Inflammatory macrophage treated with lipopolysaccharide for 1 hour (primary cell): Measurements from ENCODE around the gene DENND2A.
"Not testable (repeated sequence)": the region's sequence is repeated elsewhere in the genome, so short reads cannot be mapped to it uniquely, and the experiment has no call there.

ENCODE experiments used
- DNase-seq, 2 donors: peaks; one replicate each; pipeline ENCODE4 v3.0.0-alpha.2; 2020 to 2022

The DENND2A gene

DNA sequence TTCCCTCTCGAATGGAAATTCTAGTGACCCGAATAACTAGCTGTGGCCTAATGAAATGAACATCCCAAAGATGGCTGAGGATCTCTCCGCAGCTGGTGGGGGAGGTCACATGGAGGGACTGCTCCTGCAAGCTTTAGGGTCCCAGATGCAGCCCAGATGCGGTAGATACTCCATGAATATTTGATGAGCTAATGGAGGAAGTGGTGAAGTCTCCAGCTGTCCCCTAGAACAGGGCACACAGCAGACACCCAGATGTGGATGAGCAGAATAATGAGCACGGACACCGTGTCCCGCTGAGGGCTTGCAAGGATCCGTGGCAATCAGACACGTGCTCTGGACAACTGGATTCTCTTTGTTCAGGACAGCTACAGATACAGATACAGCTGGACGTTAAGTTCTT lies 59.2 kb downstream of the DENND2A start:
- DNase-seq: no peak

DNA sequence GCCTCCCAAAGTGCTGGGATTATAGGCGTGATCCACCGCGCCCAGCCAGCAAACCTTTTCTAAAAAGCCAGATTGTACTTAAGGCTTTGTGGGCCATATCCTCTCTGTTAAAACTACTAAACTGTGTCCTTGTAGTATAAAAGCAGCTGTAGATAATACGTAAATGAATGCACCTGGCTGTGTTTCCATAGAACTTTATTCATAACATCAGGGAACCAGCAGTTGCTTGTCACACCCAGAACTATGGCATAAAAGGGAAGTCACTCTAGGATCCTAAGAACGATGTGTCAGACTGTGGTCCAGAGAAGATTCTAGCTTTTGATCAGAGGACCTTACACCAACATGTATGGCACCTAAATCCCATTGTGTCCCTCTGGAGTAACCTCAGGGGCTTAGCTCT lies 63.0 kb downstream of the DENND2A start:
- DNase-seq: no peak

DNA sequence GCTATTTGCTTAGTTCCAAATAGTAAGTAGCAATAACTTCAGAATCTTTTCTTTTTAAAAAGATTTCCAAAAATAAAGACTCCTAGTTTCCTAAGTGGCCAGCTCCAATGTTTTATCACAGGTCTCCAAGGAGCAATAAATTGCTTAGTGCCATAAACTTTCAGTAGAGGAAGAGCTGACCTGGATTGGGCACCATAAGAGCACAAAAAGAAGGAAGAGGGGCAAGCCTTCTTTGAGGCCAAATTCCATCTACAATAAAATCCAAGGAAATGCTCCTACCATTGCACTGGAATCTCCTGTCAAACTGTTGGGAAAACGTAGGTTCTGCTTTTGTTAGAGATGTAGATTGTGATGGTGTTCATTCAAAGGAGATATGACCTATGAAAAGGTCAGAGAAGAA lies 64.0 kb downstream of the DENND2A start:
- no peak for DNase-seq

DNA sequence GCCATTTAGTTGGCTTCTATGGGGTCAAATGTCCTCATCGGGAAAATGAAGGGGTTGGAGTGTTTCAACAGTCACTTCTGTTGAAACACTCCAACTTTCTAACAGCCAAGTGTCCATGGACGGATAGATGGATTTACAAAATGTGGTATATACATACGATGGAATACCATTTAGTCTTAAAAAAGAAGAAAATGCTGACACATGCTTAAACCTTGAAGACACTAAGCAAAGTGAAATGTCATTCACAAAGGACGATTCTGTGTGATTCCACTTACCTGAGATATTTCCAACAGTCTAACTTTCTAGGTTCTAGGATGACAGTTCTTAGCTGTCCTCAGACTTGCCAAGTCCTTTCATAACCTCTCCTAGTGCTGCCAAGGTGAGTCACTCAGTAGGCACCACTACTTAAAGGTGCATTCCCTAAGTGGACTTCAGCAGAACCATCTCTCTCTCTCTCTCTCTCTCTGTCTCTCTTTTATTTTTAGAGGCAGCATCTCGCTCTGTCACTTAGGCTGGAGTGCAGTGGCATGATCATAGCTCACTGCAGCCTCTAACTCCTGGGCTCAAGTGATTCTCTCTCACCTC lies 69.0 kb downstream of the DENND2A start:
- no peak for DNase-seq

DNA sequence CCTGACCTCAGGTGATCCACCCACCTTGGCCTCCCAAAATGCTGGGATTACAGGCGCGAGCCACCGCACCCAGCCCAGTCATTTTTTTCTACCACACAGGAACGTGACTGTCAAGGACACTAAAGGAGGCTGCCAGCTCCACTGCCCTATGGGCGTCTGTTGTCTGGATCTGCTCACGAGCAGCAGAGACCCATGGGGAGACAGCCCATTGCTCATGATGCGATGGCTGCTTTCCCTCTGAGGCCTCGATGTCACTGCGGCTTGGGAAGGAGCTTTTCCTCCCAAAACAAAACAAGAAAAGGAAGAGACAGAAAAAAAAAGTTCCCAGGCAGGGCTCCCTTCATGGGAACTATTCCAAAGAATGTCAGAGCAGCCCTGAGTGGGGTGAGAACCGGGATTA lies 70.5 kb downstream of the DENND2A start:
- no peak for DNase-seq

DNA sequence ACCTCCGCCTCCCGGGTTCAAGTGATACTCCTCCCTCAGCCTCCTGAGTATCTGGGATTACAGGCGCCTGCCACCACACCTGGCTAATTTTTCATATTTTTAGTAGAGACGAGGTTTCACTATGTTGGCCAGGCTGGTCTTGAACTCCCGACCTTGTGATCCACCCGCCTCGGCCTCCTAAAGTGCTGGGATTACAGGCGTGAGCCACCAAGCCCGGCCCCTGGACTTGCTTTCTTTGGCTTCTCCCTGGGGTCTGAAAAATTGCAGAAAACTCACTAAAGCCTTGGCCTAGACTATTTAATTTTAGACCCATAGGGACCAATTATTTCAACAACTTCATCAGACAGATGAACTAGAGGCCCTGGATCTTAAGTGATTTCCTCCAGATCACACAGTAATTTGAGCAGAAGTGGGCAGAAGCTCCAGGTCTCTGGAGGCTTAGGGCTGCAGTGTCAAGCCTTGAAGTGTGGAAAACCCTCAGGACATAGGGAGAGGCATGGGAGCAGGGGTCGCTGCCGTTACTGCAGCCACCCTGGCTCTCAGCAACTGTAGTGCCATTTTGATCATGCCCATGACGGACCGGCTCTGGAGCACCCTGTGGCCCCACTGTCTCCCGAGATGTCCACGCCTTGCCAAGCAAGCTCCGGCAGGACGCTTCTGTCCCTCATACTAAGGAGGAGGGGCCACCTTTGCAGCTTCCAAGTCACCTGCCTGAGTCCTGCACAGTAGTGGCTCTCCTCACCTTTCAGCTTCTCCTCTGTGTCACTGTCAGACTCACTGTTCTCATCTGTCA lies 72.4 kb downstream of the DENND2A start:
- no peak for DNase-seq

DNA sequence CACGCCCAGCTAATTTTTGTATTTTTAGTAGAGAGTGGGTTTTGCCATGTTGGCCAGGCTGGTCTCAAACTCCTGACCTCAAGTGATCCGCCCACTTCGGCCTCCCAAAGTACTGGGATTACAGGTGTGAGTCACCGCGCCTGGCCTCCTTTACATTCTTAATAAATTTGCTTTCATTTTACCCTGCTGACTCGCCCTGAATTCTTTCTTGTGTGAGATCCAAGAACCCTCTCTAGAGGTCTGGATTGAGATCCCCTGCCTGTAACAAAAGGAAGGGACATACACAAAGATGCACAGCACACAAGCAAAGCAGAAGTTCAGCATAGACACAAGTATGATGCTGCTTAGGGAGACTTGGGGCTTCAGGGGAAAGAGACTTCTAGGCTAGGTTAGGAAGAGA lies 74.4 kb downstream of the DENND2A start:
- not testable (repeated sequence) for DNase-seq

DNA sequence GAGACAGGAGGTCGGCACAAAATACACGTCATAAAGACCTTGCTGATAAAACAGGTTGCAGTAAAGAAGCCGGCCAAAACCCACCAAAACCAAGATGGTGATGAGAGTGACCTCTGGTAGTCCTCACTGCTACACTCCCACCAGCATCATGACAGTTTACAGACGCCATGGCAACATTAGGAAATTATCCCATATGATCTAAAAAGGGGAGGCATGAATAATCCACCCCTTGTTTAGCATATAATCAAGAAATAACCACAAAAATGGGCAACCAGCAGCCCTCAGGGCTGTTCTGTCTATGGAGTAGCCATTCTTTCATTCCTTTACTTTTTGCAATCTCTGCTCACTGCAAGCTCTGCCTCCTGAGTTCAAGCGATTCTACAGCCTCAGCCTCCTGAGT lies 74.9 kb downstream of the DENND2A start:
- not testable (repeated sequence) for DNase-seq

DNA sequence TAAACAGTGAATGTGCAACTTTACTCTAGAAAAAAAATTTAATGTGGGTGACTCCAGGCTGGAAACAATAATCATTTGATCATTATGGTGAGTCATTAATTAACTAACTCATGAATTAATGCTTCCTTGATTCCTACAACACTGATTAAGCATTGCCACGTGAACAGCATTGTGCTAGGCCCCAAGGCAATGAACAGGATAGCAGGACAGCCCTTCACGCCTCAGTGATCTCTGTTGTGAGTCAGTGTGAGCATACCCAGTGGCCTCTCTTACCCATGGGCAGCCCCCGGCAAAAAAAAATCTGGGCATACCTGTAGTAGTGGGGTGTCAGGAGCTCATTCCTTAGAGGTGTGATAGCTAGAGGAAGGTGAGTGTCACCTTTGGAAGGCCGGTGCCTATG lies 76.0 kb downstream of the DENND2A start:
- DNase-seq: no peak

DNA sequence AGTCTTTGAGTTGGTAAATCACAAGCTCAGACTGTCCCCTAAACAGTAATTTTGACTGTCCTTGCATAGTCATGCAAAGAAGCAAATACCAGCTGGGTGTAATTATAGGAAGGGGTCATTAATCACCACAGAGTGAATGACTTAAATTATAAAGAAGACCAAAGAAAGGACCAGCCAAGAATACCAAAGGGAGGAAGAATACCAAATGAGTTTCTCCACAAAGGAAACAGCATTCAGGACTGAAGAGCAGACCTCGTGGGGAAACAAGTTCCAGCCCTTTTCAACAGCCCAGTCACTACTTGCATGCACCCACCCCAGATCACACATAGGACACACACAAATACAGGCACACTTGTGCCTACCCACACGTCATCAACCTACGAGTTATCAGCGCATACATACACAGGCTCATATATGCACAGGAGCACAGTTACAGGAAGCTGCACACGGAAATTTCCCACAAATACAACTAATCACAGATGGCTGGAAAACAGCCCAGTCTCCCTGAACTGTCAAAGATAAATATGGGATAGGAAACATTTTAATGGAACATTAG lies 77.6 kb downstream of the DENND2A start:
- no peak for DNase-seq

DNA sequence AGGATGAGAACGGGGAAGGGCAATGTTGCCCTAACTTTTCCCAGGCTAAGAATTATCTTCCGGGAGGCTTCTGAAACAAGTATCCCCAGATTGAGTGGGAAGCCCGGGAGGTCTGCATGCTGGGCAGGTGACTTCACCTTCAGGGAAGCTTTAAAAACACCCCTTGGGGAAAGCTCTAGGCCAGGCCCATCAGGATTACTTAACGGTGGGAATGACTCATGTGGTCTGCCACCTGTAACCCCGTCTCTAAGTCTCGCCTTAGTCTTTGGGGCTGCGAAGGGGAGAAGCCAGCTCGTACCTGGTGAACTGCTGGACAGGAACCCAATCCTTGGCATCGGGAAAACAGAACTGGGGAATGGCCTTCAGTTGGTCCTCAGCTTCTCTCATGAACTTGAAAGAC lies 81.2 kb downstream of the DENND2A start:
- DNase-seq: no peak

DNA sequence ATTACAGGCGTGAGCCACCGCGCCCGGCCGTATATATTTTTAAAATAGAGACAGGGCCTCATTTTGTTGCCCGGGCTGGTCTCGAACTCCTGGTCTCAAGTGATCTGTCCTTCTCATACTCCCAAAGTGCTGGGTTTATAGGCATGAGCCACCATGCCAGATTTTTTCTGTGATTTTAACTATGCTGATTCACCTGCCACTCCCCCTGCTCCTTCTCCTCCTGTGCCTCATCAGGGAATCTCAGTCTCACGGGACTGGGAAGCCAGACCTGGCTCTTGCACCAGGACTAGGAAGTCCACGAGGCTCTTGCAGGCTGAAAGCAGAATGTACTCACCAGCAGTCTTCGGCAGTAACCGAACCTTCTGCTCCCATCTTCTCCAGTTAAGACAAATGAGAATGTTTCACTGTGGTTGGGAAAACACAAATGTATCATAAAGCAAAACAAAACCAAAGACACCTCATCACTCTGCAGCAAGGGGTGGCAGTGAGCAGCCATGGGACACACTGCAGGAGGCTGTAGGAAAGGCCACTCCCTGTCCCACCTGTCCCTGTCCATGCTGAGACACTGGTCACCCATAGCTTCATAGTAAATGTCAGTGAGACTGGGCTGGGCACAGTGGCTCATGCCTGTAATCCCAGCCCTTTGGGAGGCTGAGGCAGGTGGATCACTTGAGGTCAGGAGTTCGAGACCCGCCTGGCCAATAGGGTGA lies 82.6 kb downstream of the DENND2A start:
- no peak for DNase-seq

DNA sequence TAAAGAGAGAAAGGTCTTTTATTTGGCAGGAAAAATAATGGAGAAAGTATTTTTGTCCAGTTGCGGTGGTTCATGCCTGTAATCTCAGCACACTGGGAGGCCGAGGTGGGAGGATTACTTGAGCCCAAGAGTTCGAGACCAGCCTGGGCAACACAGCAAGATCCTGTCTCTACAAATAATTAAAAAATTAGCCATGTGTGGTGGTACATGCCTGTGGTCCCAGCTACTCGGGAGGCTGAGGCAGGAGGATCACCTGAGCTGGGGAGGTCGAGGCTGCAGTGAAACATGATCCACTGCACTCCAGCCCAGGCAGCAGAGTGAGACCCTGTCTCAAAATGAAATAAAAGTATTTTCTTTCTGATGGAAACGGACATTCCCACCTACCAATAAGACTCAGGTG lies 83.5 kb downstream of the DENND2A start:
- no peak for DNase-seq

DNA sequence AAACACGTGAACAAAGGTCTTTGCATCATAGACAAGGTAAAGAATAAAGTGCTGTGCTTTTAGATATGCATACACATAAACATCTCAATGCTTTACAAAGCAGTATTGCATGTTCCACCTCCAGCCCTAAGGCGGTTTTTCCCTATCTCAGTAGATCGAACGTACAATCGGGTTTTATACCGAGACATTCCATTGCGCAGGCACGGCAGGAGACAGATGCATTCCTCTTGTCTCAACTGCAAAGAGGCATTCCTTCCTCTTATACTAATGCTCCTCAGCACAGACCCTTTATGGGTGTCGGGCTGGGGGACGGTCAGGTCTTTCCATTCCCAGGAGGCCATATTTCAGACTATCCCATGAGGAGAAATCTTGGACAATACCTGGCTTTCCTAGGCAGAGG lies 87.4 kb downstream of the DENND2A start:
- not testable (repeated sequence) for DNase-seq

DNA sequence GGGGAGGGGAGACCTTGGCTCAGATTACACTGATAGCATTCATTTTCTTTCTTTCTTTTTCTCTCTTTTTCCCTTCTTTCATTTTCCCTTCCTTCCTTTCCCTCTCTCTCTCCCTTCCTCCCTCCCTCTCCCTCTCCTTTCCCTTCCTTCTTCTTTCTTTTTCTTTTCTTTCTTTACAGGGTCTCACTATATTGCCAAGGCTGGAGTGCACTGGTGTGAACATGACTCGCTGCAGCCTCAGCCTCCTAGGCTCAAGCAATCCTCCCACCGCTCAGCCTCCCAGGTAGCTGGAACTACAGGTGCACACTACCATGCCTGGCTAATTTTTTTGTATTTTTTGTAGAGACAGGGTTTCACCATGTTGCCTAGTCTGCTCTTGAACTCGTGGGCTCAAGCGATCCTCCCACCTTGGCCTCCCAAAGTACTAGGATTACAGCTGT lies 88.4 kb downstream of the DENND2A start:
- no peak for DNase-seq

DNA sequence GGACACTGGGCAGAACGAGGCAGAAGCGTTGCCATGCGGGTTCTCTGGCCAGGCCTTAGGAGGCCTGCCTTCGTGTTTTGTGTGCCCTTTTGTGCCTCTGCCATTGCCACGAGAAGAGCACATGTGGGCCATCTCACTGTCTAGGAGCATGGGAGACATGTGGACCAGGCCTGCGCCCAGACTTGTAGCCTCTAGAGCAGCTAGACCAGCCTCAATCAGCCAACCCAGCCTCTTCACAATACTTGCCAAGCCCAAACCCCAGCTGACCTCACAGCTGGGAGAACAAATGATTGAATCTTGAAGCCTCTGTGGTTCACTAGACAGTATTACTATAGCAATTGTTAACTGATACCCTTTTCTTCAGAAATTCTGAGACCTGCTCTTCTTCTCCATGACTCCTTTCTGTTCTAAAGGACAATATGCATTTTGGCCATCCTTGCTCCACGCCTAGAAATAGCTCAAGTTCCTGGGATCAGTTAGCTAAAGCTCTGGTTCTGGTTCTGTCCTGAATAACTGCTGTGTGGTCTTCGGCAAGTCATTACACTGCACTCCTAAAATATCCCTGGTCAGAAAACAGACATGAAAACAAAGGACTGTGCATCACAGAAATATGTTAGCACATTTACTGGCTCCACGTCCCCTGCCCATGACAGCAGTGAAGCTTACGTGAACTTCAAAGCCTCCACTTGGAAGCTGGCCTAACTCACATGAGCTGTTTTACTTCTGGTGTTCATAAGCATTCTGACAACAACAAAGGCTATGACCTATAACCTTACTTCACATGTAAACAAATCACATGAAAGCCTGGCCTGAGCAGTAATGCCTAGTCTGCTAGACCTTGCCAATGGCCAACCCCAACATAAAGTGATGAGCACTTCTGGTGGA lies 89.0 kb downstream of the DENND2A start:
- no peak for DNase-seq

DNA sequence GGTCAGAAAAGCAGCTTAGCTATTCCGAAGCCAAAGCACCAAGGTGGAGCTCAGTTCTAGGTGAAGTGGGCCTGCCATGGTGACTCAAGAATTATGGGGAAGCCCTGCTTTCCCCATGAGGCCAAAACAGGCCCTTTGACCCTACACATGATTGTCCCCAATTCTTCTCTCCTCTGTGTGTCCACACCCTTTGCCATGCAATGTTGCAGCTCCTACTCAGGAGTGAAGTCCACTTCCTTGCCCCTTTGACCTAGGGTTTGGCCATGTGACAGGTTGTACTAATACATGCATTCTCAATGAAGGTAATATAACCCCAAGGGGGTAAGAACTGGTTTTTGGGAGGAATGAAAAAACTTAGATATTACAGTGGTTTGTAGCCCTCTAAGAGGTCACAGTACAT lies 93.7 kb downstream of the DENND2A start:
- no peak for DNase-seq

DNA sequence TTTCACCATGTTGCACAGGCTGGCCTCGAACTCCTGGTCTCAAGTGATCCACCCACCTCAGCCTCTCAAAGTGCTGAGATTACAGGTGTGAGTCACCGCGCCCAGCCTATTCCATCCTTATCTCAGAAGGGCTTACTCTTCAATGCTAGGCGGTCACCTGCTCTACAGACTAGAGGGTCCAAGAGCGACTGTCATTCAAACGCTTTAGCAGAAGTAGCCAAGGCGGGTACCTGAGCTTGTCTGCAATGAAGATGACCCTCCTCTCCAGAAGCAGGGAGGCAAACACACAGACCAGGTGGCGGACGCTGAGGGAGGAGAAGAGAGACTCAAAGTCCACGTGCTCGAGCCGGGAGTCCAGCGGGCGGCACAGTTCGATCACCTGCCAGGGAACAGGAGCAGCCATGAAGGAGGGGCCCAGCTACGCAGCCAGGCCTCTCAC lies 96.2 kb downstream of the DENND2A start:
- DNase-seq: no peak

DNA sequence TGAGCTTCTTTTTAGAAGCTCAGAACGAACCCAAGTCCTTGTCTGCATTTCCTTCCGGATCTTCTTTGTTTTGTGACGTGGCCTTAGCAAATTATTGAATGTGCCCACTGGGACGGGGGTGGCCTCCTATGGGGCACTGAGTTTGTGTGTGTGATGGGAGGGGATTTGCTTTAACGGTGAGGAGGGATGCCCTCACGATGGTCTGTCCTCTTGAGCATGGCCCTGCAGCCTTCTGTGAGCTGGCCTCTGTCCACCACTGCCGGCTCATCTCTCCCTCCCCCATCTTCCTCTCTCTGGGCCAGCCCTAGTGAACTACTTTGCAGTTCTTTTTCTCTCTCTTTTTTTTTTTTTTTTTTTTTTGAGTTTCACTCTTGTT lies 98.4 kb downstream of the DENND2A start:
- no peak for DNase-seq

DNA sequence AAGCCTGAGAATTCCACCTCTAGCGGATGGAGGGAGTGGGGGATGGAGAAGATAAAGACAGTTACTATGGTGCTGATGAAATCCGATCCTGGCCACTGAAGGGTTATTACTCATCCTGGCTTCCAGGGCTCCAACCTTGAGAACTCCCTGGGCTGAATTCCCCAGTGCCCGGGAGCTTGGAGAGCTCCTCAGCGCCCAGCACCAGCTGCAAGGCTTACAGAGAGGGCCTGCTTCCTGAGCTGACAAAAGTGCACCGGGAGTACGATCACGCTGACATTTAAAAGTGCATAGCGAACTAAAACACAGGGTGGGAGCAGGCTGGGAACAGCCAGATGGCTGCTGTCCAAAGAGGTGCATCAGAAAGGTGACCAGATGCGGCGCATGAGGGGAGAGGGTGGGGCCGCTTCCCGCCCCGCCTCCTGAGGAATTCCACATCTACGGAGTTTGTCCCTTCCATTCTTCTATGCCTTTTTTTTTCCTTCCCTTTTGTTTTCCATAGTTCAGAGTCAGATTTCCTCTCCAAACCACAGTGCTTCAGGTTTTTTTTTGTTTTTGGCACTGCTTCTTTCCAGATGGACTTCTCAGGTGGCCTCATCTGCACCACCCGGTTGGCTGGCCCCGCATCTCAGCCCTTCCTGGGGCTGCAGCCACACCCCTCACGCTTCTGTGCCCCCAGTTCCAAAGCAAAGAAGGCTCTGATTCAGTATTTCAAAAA lies 98.9 kb downstream of the DENND2A start:
- no peak for DNase-seq

DNA sequence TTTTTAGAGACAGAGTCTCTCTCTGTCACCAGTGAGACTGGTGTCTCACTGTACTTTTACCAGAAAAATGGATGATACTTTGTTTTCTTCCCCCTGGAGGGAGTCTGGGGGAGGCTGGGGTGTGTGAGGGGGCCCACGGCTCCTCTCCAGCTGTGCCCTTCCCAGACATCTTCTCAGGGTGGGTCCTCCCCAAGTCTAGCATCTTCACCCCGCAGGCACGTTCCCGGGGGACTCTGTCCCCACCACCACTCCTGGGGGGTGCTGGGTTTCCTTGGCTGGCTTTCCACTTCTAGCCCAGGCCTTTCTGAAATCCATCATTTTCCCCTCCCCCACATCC lies 99.5 kb downstream of the DENND2A start:
- DNase-seq: no peak

DNA sequence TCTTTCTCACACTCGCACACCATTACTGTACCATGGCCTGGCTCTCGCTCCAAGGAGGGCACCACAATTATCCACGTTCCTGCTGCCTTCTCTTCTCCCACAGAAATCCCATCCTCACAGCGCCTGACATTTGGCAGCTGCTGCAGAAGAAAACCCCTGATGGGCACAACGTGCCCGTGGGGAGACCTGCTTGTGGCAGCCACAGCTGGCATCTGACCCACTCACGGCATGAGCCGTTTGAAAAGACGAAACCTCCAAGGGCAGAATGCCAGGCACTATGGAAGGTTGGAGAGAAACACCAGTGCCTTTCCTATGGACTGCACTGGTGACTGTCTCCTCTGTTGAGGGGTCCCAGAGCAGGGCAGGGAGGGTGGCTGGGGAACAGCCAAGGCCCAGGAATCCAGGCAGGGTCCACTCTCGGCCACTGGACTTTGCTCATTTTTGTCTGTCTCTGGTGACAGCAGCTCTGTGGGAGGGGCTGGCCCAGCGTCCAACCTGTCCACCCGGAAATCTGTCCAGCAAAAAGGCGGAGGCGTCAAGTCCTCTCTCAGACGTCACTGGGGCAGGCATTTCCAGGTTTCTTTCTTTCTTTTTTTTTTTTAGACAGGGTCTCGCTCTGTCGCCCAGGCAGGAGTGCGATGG lies 100.4 kb downstream of the DENND2A start:
- DNase-seq: no peak
